ENCODE results near the gene NDOR1.
A peak's percentile ranks its signal among the peaks of the same experiment; 100 is the strongest.

GRCh38 chr9:137176302-137177182 is 29.0 kb upstream of the NDOR1 start:
- TF ChIP-seq EZH2phosphoT487 (IDR thresholded peaks at IDR 0.05; ENCODE audit: borderline replicate concordance, low read length) (no peak), CTCF (IDR thresholded peaks at IDR 0.05; ENCODE audit: low read depth, low read length, poor library complexity, severe bottlenecking) (peak; percentile 55)
